Smooth muscle cell (in vitro differentiated cells): ENCODE measurements around the gene CHRNB1. TPM values are rescaled to one million over a fixed set of nuclear protein-coding genes. Genes with fewer than 3 reads are reported as not detected.
"Not testable (repeated sequence)": the region's sequence is repeated elsewhere in the genome, so short reads cannot be mapped to it uniquely, and the experiment has no call there.

Source experiments
- DNase-seq: peaks from one replicate; lab custom pipeline; 2025; ENCODE audit not compliant: unreplicated experiment; lab: John Stamatoyannopoulos, UW
- H2AFZ ChIP-seq: fragments of 200-600 bp; sonication (generic); 2 replicates; pipeline ENCODE4 v1.6.0; 2016; ENCODE audit warnings: antibody characterized with exemption, low read depth, mild to moderate bottlenecking
- H3F3A ChIP-seq: fragments of 200-600 bp; sonication (generic); 2 replicates; pipeline ENCODE4 v1.6.0; 2017; ENCODE audit warnings: antibody characterized with exemption, low read depth
- H3K27ac ChIP-seq: fragments of 200-600 bp; sonication (generic); 2 replicates; pipeline ENCODE4 v1.5.1; 2016; ENCODE audit warnings: low read depth, mild to moderate bottlenecking
- H3K27me3 ChIP-seq: fragments of 200-600 bp; sonication (generic); 2 replicates; pipeline ENCODE4 v1.6.1; 2016; ENCODE audit warnings: low read depth, mild to moderate bottlenecking
- H3K36me3 ChIP-seq: fragments of 200-600 bp; sonication (generic); 2 replicates; pipeline ENCODE4 v1.5.1; 2016; ENCODE audit warnings: low read depth
- H3K4me1 ChIP-seq: fragments of 200-600 bp; sonication (generic); 2 replicates; pipeline ENCODE4 v1.5.1; 2016; ENCODE audit warnings: low read depth
- H3K4me2 ChIP-seq: fragments of 200-600 bp; sonication (generic); 2 replicates; pipeline ENCODE4 v1.6.0; 2016; ENCODE audit warnings: mild to moderate bottlenecking
- H3K4me3 ChIP-seq: fragments of 200-600 bp; sonication (generic); 2 replicates; pipeline ENCODE4 v1.5.1; 2016; ENCODE audit warnings: mild to moderate bottlenecking
- H3K79me2 ChIP-seq: fragments of 200-600 bp; sonication (generic); 2 replicates; pipeline ENCODE4 v1.6.0; 2016; ENCODE audit warnings: low read depth, mild to moderate bottlenecking
- H3K9ac ChIP-seq: fragments of 200-600 bp; sonication (generic); 2 replicates; pipeline ENCODE4 v1.6.0; 2016; ENCODE audit warnings: low read depth
- H3K9me3 ChIP-seq: fragments of 200-600 bp; sonication (generic); replicated peaks from 2 replicates; pipeline ENCODE4 v1.5.1; 2016; ENCODE audit warnings: low read depth
- H4K20me1 ChIP-seq: fragments of 200-600 bp; sonication (generic); 2 replicates; pipeline ENCODE4 v1.6.0; 2016; ENCODE audit warnings: low read depth
- CTCF ChIP-seq: fragments of 200-600 bp; sonication (generic); IDR thresholded peaks from 2 replicates; pipeline ENCODE4 v1.5.1; 2017; ENCODE audit warnings: borderline replicate concordance, mild to moderate bottlenecking, antibody characterized with exemption; ENCODE audit not compliant: insufficient read depth, poor library complexity, severe bottlenecking
- WGBS: methylation state at CpG from one replicate; pipeline ENCODE4 v1.1.7; 2016; ENCODE audit warnings: low lambda C conversion rate; 5-methylcytosine and 5-hydroxymethylcytosine counted together
- polyA plus RNA-seq: library from polyadenylated mRNA; unstranded; fragments of >200 nt; fragmentation: Nextera tagmentation; extraction: Ambion mirVana; gene quantifications from 2 replicates; pipeline ENCODE4 v1.2.1, GENCODE V29; 2016
- total RNA-seq: library from RNA; depleted of rRNA; stranded (reverse); fragments of >200 nt; gene quantifications from 2 replicates; pipeline ENCODE4 v1.2.3, GENCODE V29; 2014

CHRNB1 gene
- total and polyA plus RNA-seq, 2 experiments from 2014 or later: 12.2 to 19.0 TPM

GRCh38 chr17:7482742-7483088 lies 37.9 kb downstream of the CHRNB1 start:
- Histone ChIP-seq H4K20me1 (peaks cover 38% of the 10 kb centered on the region), H3K4me2 (peak overlapping the region; percentile 93), H3K4me3 (peak overlapping the region; percentile 73), H3K9ac (peak overlapping the region; percentile 99), H3K4me1 (peaks cover 37% of the 10 kb centered on the region), H3K27ac (peak overlapping the region; percentile 100), H3K79me2 (peaks cover 51% of the 10 kb centered on the region)
- not testable (repeated sequence) for H3K27me3 ChIP-seq, DNase-seq, H3K36me3 ChIP-seq, H3K9me3 ChIP-seq, H2AFZ ChIP-seq, H3F3A ChIP-seq
- 78% methylated on average over 6 of the region's 6 CpGs for WGBS

- TF ChIP-seq CTCF: no peak
- peaks cover 56% of the 10 kb centered on the region for H3K79me2 ChIP-seq
- peak overlapping the region; percentile 93 for H3K4me2 ChIP-seq
- DNase-seq: peak; percentile 98
- H3K9me3 ChIP-seq: no peaks in the 10 kb centered on the region
- peak overlapping the region; percentile 99 for H3K9ac ChIP-seq
- peak overlapping the region; percentile 58 for H2AFZ ChIP-seq
- WGBS: 1% methylated on average over 35 of the region's 38 CpGs
- peaks cover 40% of the 10 kb centered on the region for H4K20me1 ChIP-seq
- H3K27ac ChIP-seq: peak overlapping the region; percentile 100
- peak overlapping the region; percentile 73 for H3K4me3 ChIP-seq
- H3K27me3 ChIP-seq: no peaks in the 10 kb centered on the region
- peaks cover 34% of the 10 kb centered on the region for H3K4me1 ChIP-seq
- H3F3A ChIP-seq: peaks cover 7% of the 10 kb centered on the region
- H3K36me3 ChIP-seq: no peaks in the 10 kb centered on the region
Observed at GRCh38 chr17:7483255-7484066, 38.6 kb downstream of the CHRNB1 start.

- Histone ChIP-seq H3K9me3 (no peaks in the 10 kb centered on the region), H3K4me2 (peak within 1 kb of the TSS; percentile 93), H3K27me3 (no peaks in the 10 kb centered on the region), H3K79me2 (peaks cover 56% of the 10 kb centered on the region), H3K4me3 (peak within 1 kb of the TSS; percentile 73), H4K20me1 (peaks cover 48% of the 10 kb centered on the region), H3F3A (peaks cover 7% of the 10 kb centered on the region), H2AFZ (peak within 1 kb of the TSS; percentile 58), H3K36me3 (no peaks in the 10 kb centered on the region), H3K4me1 (peaks cover 32% of the 10 kb centered on the region), H3K9ac (peak within 1 kb of the TSS; percentile 99), H3K27ac (peak within 1 kb of the TSS; percentile 100)
- TF ChIP-seq CTCF: no peak
- DNase-seq: peak; percentile 98
- under 1% methylated on average over 55 of the region's 64 CpGs for WGBS
Observed at GRCh38 chr17:7484067-7484918, 39.4 kb downstream of the CHRNB1 start, which contains the start of gene POLR2A. Gene POLR2A (plus strand): TSS chr17:7484366.

GRCh38 chr17:7484919-7485377 lies 40.1 kb downstream of the CHRNB1 start:
- WGBS: 0% methylated on average over 19 of the region's 19 CpGs
- Histone ChIP-seq H3K4me2 (peak overlapping the region; percentile 93), H3K4me3 (peak overlapping the region; percentile 73), H4K20me1 (peaks cover 55% of the 10 kb centered on the region), H3K36me3 (no peaks in the 10 kb centered on the region), H3K79me2 (peaks cover 63% of the 10 kb centered on the region), H3K27me3 (no peaks in the 10 kb centered on the region), H3K27ac (peak overlapping the region; percentile 100), H3K4me1 (peaks cover 30% of the 10 kb centered on the region), H3K9ac (peak overlapping the region; percentile 74), H2AFZ (no peak overlapping the region), H3K9me3 (no peaks in the 10 kb centered on the region), H3F3A (peaks cover 4% of the 10 kb centered on the region)
- no peak for TF ChIP-seq CTCF
- no peak for DNase-seq
